Cerebellar cortex (tissue), 1 donor: ENCODE results near the gene PTPRD.
"Not testable (repeated sequence)": the region's sequence is repeated elsewhere in the genome, so short reads cannot be mapped to it uniquely, and the experiment has no call there.

Experiments
- DNase-seq: peaks from one replicate; pipeline ENCODE4 v3.0.0-alpha.2; 2015; ENCODE audit warnings: low spot score

Gene PTPRD

GRCh38 chr9:9170439-9171134, 1442.2 kb downstream of the PTPRD start:
- no peak for DNase-seq

- DNase-seq = no peak
Observed at GRCh38 chr9:9142001-9142400, 1470.8 kb downstream of the PTPRD start.

GRCh38 chr9:9133526-9133925, 1479.3 kb downstream of the PTPRD start:
- no peak for DNase-seq

GRCh38 chr9:9124616-9125015, 1488.2 kb downstream of the PTPRD start:
- no peak for DNase-seq

GRCh38 chr9:9122230-9122875, 1490.4 kb downstream of the PTPRD start:
- peak; percentile 63 for DNase-seq

- DNase-seq = no peak
Observed at GRCh38 chr9:9117866-9118265, 1494.9 kb downstream of the PTPRD start.

- DNase-seq = peak; percentile 95
Observed at GRCh38 chr9:9112001-9112720, 1500.6 kb downstream of the PTPRD start.

- no peak for DNase-seq
Observed at GRCh38 chr9:9108641-9109040, 1504.2 kb downstream of the PTPRD start.

- DNase-seq = peak; percentile 92
Observed at GRCh38 chr9:9102295-9102694, 1510.5 kb downstream of the PTPRD start.

- DNase-seq = peak; percentile 95
Observed at GRCh38 chr9:9100070-9100469, 1512.7 kb downstream of the PTPRD start.

- DNase-seq = no peak
Observed at GRCh38 chr9:9099646-9100045, 1513.2 kb downstream of the PTPRD start.

- not testable (repeated sequence) for DNase-seq
Observed at GRCh38 chr9:9097254-9097653, 1515.5 kb downstream of the PTPRD start.

GRCh38 chr9:9091387-9091786, 1521.4 kb downstream of the PTPRD start:
- DNase-seq = no peak

- no peak for DNase-seq
Observed at GRCh38 chr9:9079473-9079872, 1533.3 kb downstream of the PTPRD start.

- DNase-seq = no peak
Observed at GRCh38 chr9:9078301-9078700, 1534.5 kb downstream of the PTPRD start.

GRCh38 chr9:9061627-9062026, 1551.2 kb downstream of the PTPRD start:
- no peak for DNase-seq

- DNase-seq = no peak
Observed at GRCh38 chr9:9054354-9054992, 1558.3 kb downstream of the PTPRD start.

GRCh38 chr9:9045572-9045971, 1567.2 kb downstream of the PTPRD start:
- no peak for DNase-seq

GRCh38 chr9:9045072-9045471, 1567.7 kb downstream of the PTPRD start:
- DNase-seq = no peak

GRCh38 chr9:9043788-9044187, 1569.0 kb downstream of the PTPRD start:
- DNase-seq = not testable (repeated sequence)

GRCh38 chr9:9041756-9042155, 1571.0 kb downstream of the PTPRD start:
- DNase-seq = no peak

GRCh38 chr9:9033022-9033421, 1579.8 kb downstream of the PTPRD start:
- no peak for DNase-seq

- DNase-seq = no peak
Observed at GRCh38 chr9:9016597-9016996, 1596.2 kb downstream of the PTPRD start.
